Type B pancreatic cell (in vitro differentiated cells): ENCODE measurements around the gene ACKR1. TPM values are rescaled to one million over a fixed set of nuclear protein-coding genes. Genes with fewer than 3 reads are reported as not detected.

Experiments used
- DNase-seq: peaks from one replicate; pipeline ENCODE4 v3.0.0; 2021; ENCODE audit warnings: mixed read lengths; ENCODE audit not compliant: unreplicated experiment; ENCODE audit errors: extremely low spot score
- H3K27ac Mint-ChIP-seq: 2 replicates; pipeline ENCODE4 v1.8.0; 2021; ENCODE audit warnings: mild to moderate bottlenecking, mixed read lengths
- H3K27me3 Mint-ChIP-seq: 2 replicates; pipeline ENCODE4 v1.8.0; 2021; ENCODE audit warnings: mixed read lengths
- H3K36me3 Mint-ChIP-seq: 2 replicates; pipeline ENCODE4 v1.8.0; 2021; ENCODE audit warnings: mixed read lengths
- H3K4me1 Mint-ChIP-seq: one replicate; pipeline ENCODE4 v1.8.0; 2021; ENCODE audit warnings: mixed read lengths; ENCODE audit not compliant: unreplicated experiment
- H3K4me3 Mint-ChIP-seq: 2 replicates; pipeline ENCODE4 v1.8.0; 2021; ENCODE audit warnings: mild to moderate bottlenecking, mixed read lengths
- H3K9me3 Mint-ChIP-seq: 2 replicates; pipeline ENCODE4 v1.8.0; 2021; ENCODE audit warnings: mixed read lengths
- CTCF ChIP-seq: fragments of 200-600 bp; sonication (generic); conservative IDR thresholded peaks from 2 replicates; pipeline ENCODE4 v1.5.0; 2021; ENCODE audit warnings: antibody characterized with exemption, mild to moderate bottlenecking
- total RNA-seq: library from RNA; stranded (reverse); gene quantifications from 2 replicates; pipeline ENCODE4 v1.2.1, GENCODE V29; 2021; ENCODE audit warnings: low replicate concordance

ACKR1 gene
- total RNA-seq, 1 donor from 2014 or later: 0.63 TPM

- Mint-ChIP-seq H3K27me3 (peaks cover 27% of the 10 kb centered on the region), H3K27ac (no peak overlapping the region), H3K4me3 (no peak overlapping the region), H3K36me3 (no peaks in the 10 kb centered on the region), H3K4me1 (no peaks in the 10 kb centered on the region), H3K9me3 (no peaks in the 10 kb centered on the region)
- no peak for DNase-seq
- no peak for TF ChIP-seq CTCF
These were observed 41.0 kb upstream of the ACKR1 start for GRCh38 chr1:159163614-159164228.

DNA sequence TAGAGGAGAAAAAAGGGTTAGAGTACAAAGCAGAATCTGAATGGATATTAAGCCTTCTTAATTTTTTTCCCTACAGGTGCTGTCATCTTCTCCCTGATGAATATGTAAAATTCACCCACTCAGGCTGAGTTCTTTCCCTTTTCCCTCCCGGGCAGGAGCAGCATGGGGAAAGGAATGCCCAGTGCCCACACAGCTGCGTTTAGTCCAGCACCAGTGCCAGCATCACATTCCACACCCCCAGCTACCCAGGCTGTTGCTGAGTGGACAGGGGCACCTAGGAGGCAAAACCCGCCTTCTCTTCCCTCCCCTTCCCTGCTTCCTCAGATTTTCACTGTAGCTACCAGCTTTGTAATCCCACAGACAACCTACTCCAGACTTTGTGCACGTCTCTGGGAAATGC, 36.6 kb upstream of the ACKR1 start:
- H3K27ac Mint-ChIP-seq: no peak overlapping the region

DNA sequence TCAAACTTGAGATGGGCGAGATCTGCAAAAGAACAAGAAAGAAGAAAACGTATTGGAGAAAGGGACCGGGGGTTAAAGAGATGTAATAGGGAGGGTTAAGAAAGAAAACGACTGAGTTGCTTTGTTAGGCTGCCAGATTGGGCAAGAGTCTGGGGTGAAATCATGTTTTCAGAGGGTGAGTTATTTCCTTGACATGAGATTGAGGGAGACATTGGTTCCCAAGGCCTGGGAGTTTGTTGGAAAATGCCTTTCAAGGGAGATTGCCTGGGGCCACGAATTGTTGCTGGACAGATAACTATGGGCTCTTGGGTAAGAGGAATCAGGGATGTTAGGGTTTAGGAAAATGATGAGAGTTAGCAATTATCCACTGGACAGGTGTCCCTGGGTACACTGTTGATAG, 34.0 kb upstream of the ACKR1 start:
- DNase-seq: no peak
- no peak for TF ChIP-seq CTCF
- Mint-ChIP-seq H3K27ac (no peak overlapping the region), H3K4me1 (peaks cover 5% of the 10 kb centered on the region), H3K36me3 (no peaks in the 10 kb centered on the region), H3K9me3 (no peaks in the 10 kb centered on the region), H3K4me3 (peak overlapping the region; percentile 56), H3K27me3 (peaks cover 81% of the 10 kb centered on the region)

More for the DNA sequence above, 36.6 kb upstream of the ACKR1 start:
- no peak overlapping the region for H3K4me3 Mint-ChIP-seq
- H3K4me1 Mint-ChIP-seq: peaks cover 5% of the 10 kb centered on the region
- peaks cover 62% of the 10 kb centered on the region for H3K27me3 Mint-ChIP-seq
- H3K36me3 Mint-ChIP-seq: no peaks in the 10 kb centered on the region
- DNase-seq: no peak
- H3K9me3 Mint-ChIP-seq: no peaks in the 10 kb centered on the region
- TF ChIP-seq CTCF: no peak

- peaks cover 5% of the 10 kb centered on the region for H3K4me1 Mint-ChIP-seq
- H3K27me3 Mint-ChIP-seq: peaks cover 81% of the 10 kb centered on the region
- H3K27ac Mint-ChIP-seq: peak within 1 kb of the TSS; percentile 7
- H3K4me3 Mint-ChIP-seq: peak within 1 kb of the TSS; percentile 81
- DNase-seq: no peak
- no peaks in the 10 kb centered on the region for H3K36me3 Mint-ChIP-seq
- H3K9me3 Mint-ChIP-seq: no peaks in the 10 kb centered on the region
- TF ChIP-seq CTCF: no peak
These were observed 33.4 kb upstream of the ACKR1 start, which contains the start of gene CADM3 for GRCh38 chr1:159171254-159171687. CADM3 (plus strand) TSS chr1:159171615; CDS start chr1:159171766, 151 bp downstream.

GRCh38 chr1:159171688-159172501, 32.8 kb upstream of the ACKR1 start:
- Mint-ChIP-seq H3K9me3 (no peaks in the 10 kb centered on the region), H3K27ac (peak overlapping the region; percentile 7), H3K36me3 (no peaks in the 10 kb centered on the region), H3K27me3 (peaks cover 75% of the 10 kb centered on the region), H3K4me3 (peak overlapping the region; percentile 81), H3K4me1 (peaks cover 5% of the 10 kb centered on the region)
- DNase-seq: no peak
- TF ChIP-seq CTCF: no peak
